IPS-20b (cell line): ENCODE data around the gene ATP8A1.

Experiments
- H3K27ac ChIP-seq: one replicate; pipeline ENCODE4 v1.5.1; 2013; ENCODE audit warnings: low read length
- H3K27me3 ChIP-seq: 2 replicates; pipeline ENCODE4 v1.6.1; 2013; ENCODE audit warnings: mild to moderate bottlenecking, low read length, inconsistent platforms; ENCODE audit not compliant: insufficient read depth
- H3K36me3 ChIP-seq: 2 replicates; pipeline ENCODE4 v1.6.1; 2013; ENCODE audit warnings: low read depth, mild to moderate bottlenecking, inconsistent platforms, low read length, moderate library complexity; ENCODE audit not compliant: insufficient read depth
- H3K4me1 ChIP-seq: 2 replicates; pipeline ENCODE4 v1.6.1; 2013; ENCODE audit warnings: mild to moderate bottlenecking, control low read depth, inconsistent platforms, low read length, moderate library complexity; ENCODE audit not compliant: insufficient read depth
- H3K4me3 ChIP-seq: 2 replicates; pipeline ENCODE4 v1.5.1; 2013; ENCODE audit warnings: mild to moderate bottlenecking, low read length, inconsistent platforms
- H3K9ac ChIP-seq: 2 replicates; pipeline ENCODE4 v1.6.1; 2013; ENCODE audit warnings: low read depth, mild to moderate bottlenecking, inconsistent platforms, low read length, moderate library complexity
- H3K9me3 ChIP-seq: 2 replicates; pipeline ENCODE4 v1.6.1; 2013; ENCODE audit warnings: mild to moderate bottlenecking, low read depth, low read length, inconsistent platforms; ENCODE audit not compliant: insufficient read depth

Gene ATP8A1

DNA sequence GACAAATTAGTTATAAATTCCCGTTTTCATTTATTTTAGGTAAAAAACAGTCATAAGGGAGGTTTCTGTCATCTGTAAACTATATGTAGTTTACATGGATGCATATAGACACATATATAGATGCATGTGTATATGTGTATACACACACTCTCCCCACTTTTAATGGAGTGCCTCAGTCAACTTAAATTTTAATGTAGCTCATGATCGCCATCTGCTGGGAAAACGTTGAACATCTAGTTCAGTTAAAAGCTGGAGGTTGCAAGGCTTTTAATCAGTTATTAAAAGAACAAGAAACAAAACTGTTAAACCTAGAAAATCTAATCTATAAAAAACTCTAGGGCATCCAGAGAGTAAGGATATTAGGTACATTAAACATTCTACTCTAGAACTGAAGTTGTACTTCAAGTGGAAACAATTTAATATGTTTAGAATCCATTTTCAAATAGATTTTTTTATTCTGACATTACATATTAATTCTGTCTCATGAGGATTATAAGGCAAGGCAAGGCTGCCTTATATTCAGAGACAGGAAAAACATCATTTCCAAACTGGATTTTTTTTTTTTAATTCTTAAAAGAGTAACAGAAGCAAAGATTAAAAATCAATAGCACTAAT lies 137.0 kb downstream of the ATP8A1 start:
- Histone ChIP-seq H3K27ac (no peak overlapping the region), H3K9ac (no peak overlapping the region), H3K4me1 (peaks cover 5% of the 10 kb centered on the region; the same call in 1 of the 2 replicates), H3K9me3 (no peaks in the 10 kb centered on the region), H3K27me3 (peaks cover 17% of the 10 kb centered on the region; the same call in 1 of the 2 replicates), H3K4me3 (no peak overlapping the region), H3K36me3 (peaks cover 10% of the 10 kb centered on the region; the same call in 1 of the 2 replicates)

DNA sequence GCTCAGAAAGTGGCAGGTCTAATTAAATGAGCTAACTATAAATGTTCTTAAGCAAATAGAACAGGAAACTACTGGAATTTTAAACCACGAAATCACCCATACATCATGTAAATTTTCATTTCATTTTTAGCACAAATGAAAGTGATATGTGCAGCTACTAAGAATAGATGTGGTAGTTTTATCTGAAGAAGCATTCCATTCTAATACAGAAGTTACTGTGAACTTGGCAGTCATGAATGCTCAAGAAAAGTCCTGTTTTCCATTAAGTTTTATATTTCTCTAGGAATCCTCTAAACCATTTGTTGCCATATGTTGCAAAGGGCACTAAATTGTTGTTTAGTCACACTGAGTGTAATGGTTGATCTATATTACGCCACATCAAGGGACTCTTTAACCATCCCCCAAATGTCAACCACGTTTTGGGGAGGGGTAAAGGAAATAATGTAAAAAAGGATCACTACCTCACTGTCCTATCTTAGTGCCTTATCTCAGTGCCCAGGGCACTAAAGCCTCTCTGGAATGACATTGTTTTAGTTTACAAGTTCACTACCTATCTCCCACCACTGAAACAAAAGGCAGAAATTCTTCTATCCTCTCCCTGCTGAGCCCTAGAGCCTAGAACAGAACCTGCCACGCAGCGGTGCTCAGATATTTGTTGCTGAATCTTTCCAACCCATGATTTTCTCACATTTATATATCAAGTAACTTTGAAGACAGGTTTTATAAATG lies 141.6 kb downstream of the ATP8A1 start:
- Histone ChIP-seq H3K4me1 (peaks cover 31% of the 10 kb centered on the region; the same call in 1 of the 2 replicates), H3K9me3 (no peaks in the 10 kb centered on the region), H3K4me3 (no peak overlapping the region), H3K27ac (no peak overlapping the region), H3K36me3 (no peaks in the 10 kb centered on the region), H3K27me3 (peaks cover 30% of the 10 kb centered on the region; the same call in 1 of the 2 replicates), H3K9ac (no peak overlapping the region)

DNA sequence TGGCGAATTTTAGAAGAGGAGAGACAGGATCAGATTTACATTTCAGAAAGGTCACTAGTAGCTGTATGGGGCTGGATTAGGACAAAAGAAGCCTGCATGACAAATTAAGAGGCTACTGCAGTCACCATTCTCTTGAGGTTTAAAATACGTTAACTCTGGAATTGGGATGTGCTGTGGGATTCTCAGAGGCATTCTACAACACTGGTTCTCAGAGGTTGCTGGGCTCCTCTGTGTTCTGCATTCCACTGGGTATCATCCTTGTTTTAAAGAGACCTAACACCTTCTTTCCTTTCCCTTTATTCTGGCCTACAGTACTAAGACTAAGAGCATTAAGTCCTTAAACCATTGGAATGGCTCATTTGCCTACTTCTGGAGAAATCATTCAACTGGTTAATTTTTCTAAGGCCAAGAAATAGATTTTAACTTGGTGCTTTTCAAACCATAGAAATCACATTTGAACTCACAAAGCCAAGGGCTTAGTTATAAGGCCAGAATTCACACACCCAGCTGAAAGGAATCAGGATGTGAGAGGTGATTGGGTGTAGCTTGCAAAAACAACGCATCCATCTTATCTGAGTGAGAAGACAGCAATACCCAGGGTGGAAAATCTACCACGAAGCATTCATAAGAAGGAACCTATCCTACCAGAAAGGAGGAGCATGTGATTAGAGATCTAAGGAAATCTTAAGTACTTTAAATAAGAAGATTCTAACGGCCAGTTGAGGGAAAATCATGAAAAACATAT lies 143.0 kb downstream of the ATP8A1 start:
- no peak overlapping the region for H3K9ac ChIP-seq
- no peaks in the 10 kb centered on the region for H3K36me3 ChIP-seq
- H3K27ac ChIP-seq, result no peak overlapping the region

DNA sequence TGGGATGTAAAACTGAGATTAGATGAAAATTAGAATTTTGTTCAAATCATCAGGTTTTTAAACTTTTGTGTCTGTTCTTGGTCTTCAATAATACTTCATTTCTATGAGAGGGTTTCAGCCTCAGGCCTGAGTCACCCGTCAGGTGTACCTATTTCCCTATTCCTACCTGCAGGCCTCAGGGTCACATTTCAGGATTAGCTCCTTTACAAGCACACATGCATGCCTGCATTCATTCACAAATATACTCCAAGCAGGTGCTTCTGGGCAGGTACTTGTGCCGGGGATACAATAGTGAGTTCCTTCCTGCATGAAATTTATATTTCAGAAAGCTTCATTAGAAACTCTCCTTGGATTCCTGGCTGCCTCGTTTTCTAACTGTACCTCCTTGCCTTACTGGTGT lies 144.7 kb downstream of the ATP8A1 start:
- no peak overlapping the region for H3K4me3 ChIP-seq
- H3K27ac ChIP-seq, result no peak overlapping the region
- H3K9me3 ChIP-seq, result no peaks in the 10 kb centered on the region
- peaks cover 30% of the 10 kb centered on the region; the same call in 1 of the 2 replicates for H3K27me3 ChIP-seq
- no peaks in the 10 kb centered on the region for H3K36me3 ChIP-seq
- peaks cover 31% of the 10 kb centered on the region; the same call in 1 of the 2 replicates for H3K4me1 ChIP-seq
- no peak overlapping the region for H3K9ac ChIP-seq

More for the DNA sequence above, 143.0 kb downstream of the ATP8A1 start:
- H3K27me3 ChIP-seq, result peaks cover 30% of the 10 kb centered on the region; the same call in 1 of the 2 replicates
- H3K4me3 ChIP-seq, result no peak overlapping the region
- no peaks in the 10 kb centered on the region for H3K9me3 ChIP-seq
- peaks cover 31% of the 10 kb centered on the region; the same call in 1 of the 2 replicates for H3K4me1 ChIP-seq

DNA sequence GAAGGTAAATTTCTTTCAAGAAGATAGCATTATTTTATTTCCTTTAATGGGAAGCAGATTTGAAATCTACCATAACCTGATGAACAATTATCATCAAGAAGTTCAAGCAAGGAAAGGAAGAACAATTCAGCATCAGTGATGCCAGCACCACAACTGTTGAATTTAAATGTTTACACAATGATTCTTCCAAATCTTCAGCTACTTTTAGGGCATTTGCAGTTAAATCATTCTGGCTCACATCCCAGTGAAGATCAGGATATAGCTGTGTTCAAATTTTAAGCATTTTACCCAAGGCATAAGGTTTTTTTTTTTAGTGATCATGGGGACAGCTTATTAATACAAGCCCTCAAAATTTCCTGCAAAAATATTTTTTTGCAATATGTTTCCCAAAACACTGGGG lies 146.7 kb downstream of the ATP8A1 start:
- peaks cover 6% of the 10 kb centered on the region; the same call in 1 of the 2 replicates for H3K36me3 ChIP-seq
- H3K4me1 ChIP-seq, result peaks cover 29% of the 10 kb centered on the region; the same call in 1 of the 2 replicates
- H3K4me3 ChIP-seq, result no peak overlapping the region
- H3K9ac ChIP-seq, result no peak overlapping the region
- no peak overlapping the region for H3K27ac ChIP-seq
- peaks cover 16% of the 10 kb centered on the region; the same call in 1 of the 2 replicates for H3K27me3 ChIP-seq
- H3K9me3 ChIP-seq, result no peaks in the 10 kb centered on the region

DNA sequence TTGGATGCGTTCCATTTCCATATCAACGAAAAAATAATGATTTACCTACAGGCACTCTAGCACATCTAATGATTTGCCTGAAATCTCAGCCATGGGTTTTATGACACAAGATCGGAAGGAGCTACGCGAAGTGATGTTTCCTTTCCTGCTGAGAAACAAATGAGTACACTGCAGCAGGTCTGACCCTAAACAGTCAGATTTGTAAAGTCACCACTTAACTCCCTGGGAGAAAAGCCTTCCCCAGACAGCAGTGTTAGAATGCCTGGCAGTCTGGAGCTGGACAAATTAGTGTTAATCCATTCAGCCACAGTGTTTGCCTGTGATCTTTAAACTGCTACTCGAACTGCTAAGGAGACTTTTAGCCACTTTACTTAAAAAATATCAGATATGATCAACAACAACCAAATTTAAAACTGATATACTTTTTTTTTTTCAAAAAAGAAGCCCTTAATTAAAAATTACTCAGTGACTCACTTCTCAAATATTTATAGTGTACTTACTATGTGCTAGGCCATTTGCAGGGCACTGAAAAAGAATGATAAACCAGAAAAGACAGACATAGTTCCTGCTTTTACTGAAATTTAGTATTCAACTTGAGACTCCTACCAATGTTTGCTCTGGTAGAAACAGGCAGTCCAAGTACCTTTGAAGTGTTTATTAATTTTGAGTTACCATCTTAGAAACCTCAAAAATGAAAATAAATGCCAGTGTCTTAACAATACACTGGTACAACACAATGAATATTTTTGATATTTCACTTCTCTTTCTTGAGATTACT lies 155.1 kb downstream of the ATP8A1 start:
- Histone ChIP-seq H3K27ac (no peak overlapping the region), H3K4me3 (no peak overlapping the region), H3K9ac (no peak overlapping the region), H3K9me3 (no peaks in the 10 kb centered on the region), H3K27me3 (peaks cover 4% of the 10 kb centered on the region; the same call in 1 of the 2 replicates), H3K36me3 (peaks cover 4% of the 10 kb centered on the region; the same call in 1 of the 2 replicates), H3K4me1 (peaks cover 21% of the 10 kb centered on the region)

DNA sequence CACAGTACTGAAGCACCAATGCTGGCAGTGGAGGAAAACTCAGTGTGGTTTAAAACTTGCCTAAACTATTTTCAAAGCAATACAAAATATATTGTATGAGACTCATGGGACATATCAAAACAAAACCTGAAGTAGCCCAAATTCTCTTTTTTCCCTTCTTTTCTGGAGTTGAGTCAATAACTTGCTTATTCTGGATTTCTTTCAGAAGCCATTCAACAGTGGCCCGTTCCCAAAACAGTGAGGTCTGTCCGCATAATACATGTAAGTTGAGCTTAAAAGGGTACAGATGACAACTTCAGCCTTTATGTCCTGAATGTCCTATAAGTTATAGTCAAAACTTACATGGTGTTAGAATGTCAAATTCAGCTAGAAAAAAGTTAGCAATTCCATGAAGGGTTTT lies 158.9 kb downstream of the ATP8A1 start:
- Histone ChIP-seq H3K9me3 (no peaks in the 10 kb centered on the region), H3K27ac (no peak overlapping the region), H3K4me1 (peaks cover 21% of the 10 kb centered on the region), H3K4me3 (no peak overlapping the region), H3K9ac (no peak overlapping the region), H3K27me3 (peaks cover 4% of the 10 kb centered on the region; the same call in 1 of the 2 replicates), H3K36me3 (no peaks in the 10 kb centered on the region)

DNA sequence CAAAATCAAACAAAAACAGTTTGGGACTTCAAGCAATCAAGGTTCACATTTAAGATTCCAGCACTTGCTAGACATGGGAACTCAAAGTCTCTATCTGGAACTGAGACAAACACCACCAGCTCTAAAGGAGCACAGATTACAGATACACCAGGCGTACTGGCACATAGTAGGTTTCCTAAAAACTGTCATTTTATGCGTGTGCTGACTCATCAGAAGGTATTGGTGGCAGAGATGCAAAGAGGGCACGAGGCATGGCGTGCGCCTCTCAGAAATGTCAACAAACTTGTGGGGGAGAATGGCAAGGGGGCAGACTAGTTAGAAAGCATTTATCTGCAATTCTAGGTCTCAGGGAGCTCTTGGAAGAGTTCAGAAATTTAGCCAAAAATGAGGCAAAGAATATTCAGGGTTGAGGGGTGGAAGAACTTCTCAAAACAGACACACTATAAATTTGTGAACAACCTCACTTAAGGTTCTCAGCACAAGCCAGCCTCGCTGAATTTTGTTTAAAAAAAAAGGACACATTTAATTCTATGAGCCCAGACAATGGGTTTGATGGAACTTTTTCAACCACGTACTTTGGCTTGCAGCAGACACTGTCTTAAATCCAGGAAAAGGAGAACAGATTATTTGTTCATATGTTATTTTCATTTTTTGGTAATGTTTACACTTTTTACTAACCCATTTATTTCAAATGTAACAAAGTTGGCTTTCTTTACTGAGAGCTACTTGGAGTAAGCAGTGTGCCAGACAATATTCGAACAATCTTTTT lies 159.6 kb downstream of the ATP8A1 start:
- Histone ChIP-seq H3K9ac (0 out of 2 replicates have a peak overlapping the region, but pooled peaks have one; percentile 7), H3K27ac (no peak overlapping the region), H3K36me3 (no peaks in the 10 kb centered on the region), H3K4me1 (peaks cover 15% of the 10 kb centered on the region), H3K9me3 (no peaks in the 10 kb centered on the region), H3K4me3 (no peak overlapping the region), H3K27me3 (no peaks in the 10 kb centered on the region)

DNA sequence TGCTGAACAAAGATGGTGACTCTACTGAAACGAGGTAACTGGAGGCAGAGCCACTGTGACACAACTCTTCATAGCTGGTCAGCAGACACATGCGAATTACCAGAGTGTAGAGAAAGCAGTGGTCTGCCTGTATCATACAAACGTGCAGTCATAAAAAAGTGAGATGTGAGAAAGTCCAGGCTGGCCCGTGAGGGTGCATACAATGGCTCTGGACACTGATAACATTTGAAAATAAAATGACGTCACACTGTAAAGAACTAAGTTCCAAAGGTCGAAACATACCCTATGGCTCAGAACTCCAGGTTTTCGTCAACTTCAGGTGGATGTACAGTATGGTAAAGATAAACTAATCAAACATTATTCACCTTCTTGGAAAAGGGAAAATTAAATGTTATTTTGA lies 163.9 kb downstream of the ATP8A1 start:
- Histone ChIP-seq H3K4me1 (peaks cover 24% of the 10 kb centered on the region), H3K27me3 (no peaks in the 10 kb centered on the region), H3K9me3 (no peaks in the 10 kb centered on the region), H3K4me3 (no peak overlapping the region), H3K9ac (no peak overlapping the region), H3K36me3 (no peaks in the 10 kb centered on the region), H3K27ac (no peak overlapping the region)

DNA sequence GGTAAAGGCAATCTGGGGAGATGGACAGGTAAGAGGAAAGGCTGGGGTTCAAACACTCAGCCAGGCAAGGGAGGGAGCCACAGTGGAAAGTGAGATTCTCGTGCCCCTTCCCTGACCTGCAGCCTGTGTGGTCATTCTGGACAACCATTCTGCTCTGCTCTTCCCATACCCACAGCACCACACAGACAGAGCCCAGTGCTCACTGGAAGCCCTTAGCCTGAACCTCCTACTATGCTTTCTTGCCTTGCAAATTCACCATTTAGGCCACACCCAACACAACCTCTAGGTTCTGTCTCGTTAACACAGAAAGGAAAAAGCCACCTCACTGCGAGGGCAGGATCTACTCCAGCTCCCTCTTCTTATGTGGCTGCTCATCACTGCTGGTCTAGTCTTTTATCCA lies 166.9 kb downstream of the ATP8A1 start:
- H3K9me3 ChIP-seq, result no peaks in the 10 kb centered on the region
- H3K4me3 ChIP-seq, result no peak overlapping the region
- H3K36me3 ChIP-seq, result no peaks in the 10 kb centered on the region
- peaks cover 40% of the 10 kb centered on the region for H3K4me1 ChIP-seq
- H3K27ac ChIP-seq, result no peak overlapping the region
- no peaks in the 10 kb centered on the region for H3K27me3 ChIP-seq
- H3K9ac ChIP-seq, result no peak overlapping the region
